ENCODE measurements around the gene RGS3.

RGS3 gene

GRCh38 chr9:113558632-113559502, 95.3 kb downstream of the RGS3 start:
- no peak for DNase-seq

- DNase-seq: no peak
Measured at GRCh38 chr9:113559834-113560800, 96.6 kb downstream of the RGS3 start.

- DNase-seq: no peak
Measured at GRCh38 chr9:113562653-113563381, 99.3 kb downstream of the RGS3 start.

GRCh38 chr9:113563826-113564497, 100.4 kb downstream of the RGS3 start:
- DNase-seq: no peak

- DNase-seq: no peak
Measured at GRCh38 chr9:113564498-113565237, 101.1 kb downstream of the RGS3 start.

GRCh38 chr9:113566016-113566711, 102.6 kb downstream of the RGS3 start:
- no peak for DNase-seq

GRCh38 chr9:113566712-113567071, 103.2 kb downstream of the RGS3 start:
- DNase-seq: no peak

- no peak for DNase-seq
Measured at GRCh38 chr9:113567361-113568080, 104.0 kb downstream of the RGS3 start.

- no peak for DNase-seq
Measured at GRCh38 chr9:113568081-113568435, 104.5 kb downstream of the RGS3 start.

GRCh38 chr9:113568571-113569321, 105.2 kb downstream of the RGS3 start:
- no peak for DNase-seq

GRCh38 chr9:113569472-113570060, 106.0 kb downstream of the RGS3 start:
- no peak for DNase-seq

GRCh38 chr9:113570106-113570505, 106.6 kb downstream of the RGS3 start:
- no peak for DNase-seq

GRCh38 chr9:113570749-113571711, 107.5 kb downstream of the RGS3 start:
- no peak for DNase-seq

GRCh38 chr9:113572076-113572861, 108.7 kb downstream of the RGS3 start:
- DNase-seq: no peak

- DNase-seq: no peak
Measured at GRCh38 chr9:113573046-113573958, 109.8 kb downstream of the RGS3 start.

- DNase-seq: no peak
Measured at GRCh38 chr9:113573959-113574352, 110.4 kb downstream of the RGS3 start.

Measured in activated CD4-positive, alpha-beta T cell treated with anti-CD3 and anti-CD28 coated beads for 1 hour (primary cell).